H1 (cell line): ENCODE data around the gene PRG3. TPM values are rescaled to one million over a fixed set of nuclear protein-coding genes. Genes with fewer than 3 reads are reported as not detected.

Experiments used
- CTCF ChIA-PET: fragments of 300-600 bp; sonication (Branson Sonifier 250); formaldehyde crosslinking; loops from one replicate; lab custom pipeline; 2021; ENCODE audit not compliant: partially characterized antibody; lab: Charles Lee
- POLR2A ChIA-PET: fragments of 300-600 bp; sonication (Branson Sonifier 250); formaldehyde crosslinking; loops from one replicate; lab custom pipeline; 2021; ENCODE audit warnings: inconsistent platforms; ENCODE audit not compliant: partially characterized antibody; lab: Charles Lee
- DNase-seq, 2 experiments: peaks; one replicate each; pipeline versions ENCODE4 v3.0.0 to v3.0.0-alpha.2; 2010 to 2022; ENCODE audit warnings: low spot score in 2 of 2, low read depth in 1 of 2, mixed read lengths in 1 of 2
- FAIRE-seq: peaks from 2 replicates; lab custom pipeline; 2011; peaks lifted over from hg19 to GRCh38; lab: Jason Lieb, UNC
- H2AFZ ChIP-seq: 2 replicates; pipeline ENCODE4 v1.8.1; 2012; ENCODE audit warnings: low read length, inconsistent platforms
- H2AK5ac ChIP-seq: 2 replicates; pipeline ENCODE4 v1.6.1; 2013; ENCODE audit warnings: low read depth, low read length
- H2BK120ac ChIP-seq: replicated peaks from 2 replicates; pipeline ENCODE3; 2013; ENCODE audit warnings: low read depth, low read length, inconsistent platforms
- H2BK12ac ChIP-seq: 2 replicates; pipeline ENCODE4 v1.6.1; 2013; ENCODE audit warnings: low read depth, low read length
- H2BK15ac ChIP-seq: 2 replicates; pipeline ENCODE4 v1.6.1; 2013; ENCODE audit warnings: low read length
- H2BK20ac ChIP-seq: 2 replicates; pipeline ENCODE4 v1.6.1; 2013; ENCODE audit warnings: low read length
- H2BK5ac ChIP-seq: 2 replicates; pipeline ENCODE4 v1.6.1; 2013; ENCODE audit warnings: low read depth, low read length
- H3K14ac ChIP-seq: 2 replicates; pipeline ENCODE4 v1.6.1; 2013; ENCODE audit warnings: inconsistent platforms; ENCODE audit not compliant: insufficient read length
- H3K18ac ChIP-seq: 2 replicates; pipeline ENCODE4 v1.6.1; 2013; ENCODE audit warnings: low read length; ENCODE audit errors: extremely low read depth
- H3K23ac ChIP-seq: 2 replicates; pipeline ENCODE4 v1.6.1; 2013; ENCODE audit warnings: inconsistent platforms; ENCODE audit not compliant: insufficient read length
- H3K23me2 ChIP-seq: 2 replicates; pipeline ENCODE4 v1.6.1; 2013; ENCODE audit warnings: low read depth, low read length
- H3K27ac ChIP-seq: 2 replicates; pipeline ENCODE4 v1.6.1; 2011; ENCODE audit warnings: low read depth, low read length, inconsistent platforms
- H3K27me3 ChIP-seq, 4 experiments: replicated peaks in 1 of 4; 1 replicate in 1 of 4; 2 replicates in 3 of 4; pipeline versions ENCODE4 v1.6.1 to v1.8.1; 2011 to 2013; ENCODE audit warnings: low read length in 3 of 4, mild to moderate bottlenecking in 3 of 4, inconsistent platforms in 2 of 4, mixed read lengths in 2 of 4, moderate library complexity in 1 of 4; ENCODE audit not compliant: control insufficient read depth in 3 of 4, insufficient read depth in 3 of 4; ENCODE audit errors: extremely low read depth in 1 of 4
- H3K36me3 ChIP-seq, 4 experiments: 2 replicates each; pipeline versions ENCODE4 v1.6.1 to v1.8.1; 2011 to 2013; ENCODE audit warnings: mild to moderate bottlenecking in 4 of 4, low read length in 3 of 4, moderate library complexity in 2 of 4, control low read depth in 1 of 4, inconsistent platforms in 1 of 4; ENCODE audit not compliant: insufficient read depth in 4 of 4, control insufficient read depth in 2 of 4
- H3K4ac ChIP-seq: replicated peaks from 2 replicates; pipeline ENCODE3; 2013; ENCODE audit warnings: low read length, low read depth, mixed read lengths, inconsistent platforms; ENCODE audit not compliant: insufficient read length
- H3K4me1 ChIP-seq, 4 experiments: replicated peaks in 1 of 4; 1 replicate in 1 of 4; 2 replicates in 3 of 4; pipeline versions ENCODE4 v1.6.1 to v1.8.1; 2011 to 2013; ENCODE audit warnings: low read length in 3 of 4, inconsistent platforms in 2 of 4, mixed read lengths in 1 of 4; ENCODE audit not compliant: insufficient read depth in 4 of 4, control insufficient read depth in 3 of 4
- H3K4me2 ChIP-seq, 2 experiments: 2 replicates each; pipeline versions ENCODE4 v1.6.1 to v1.8.1; 2011 to 2013; ENCODE audit warnings: low read depth in 2 of 2, low read length in 2 of 2, control low read depth in 1 of 2, inconsistent platforms in 1 of 2, mild to moderate bottlenecking in 1 of 2; ENCODE audit not compliant: insufficient read depth in 1 of 2
- H3K4me3 ChIP-seq, 4 experiments: fragments of 200-600, 300-600 bp in 1 of 4; sonication (generic), shearing (Covaris generic), sonication (Bioruptor Twin) in 1 of 4; 2 replicates each; pipeline versions ENCODE4 v1.5.1 to v1.8.1; 2011 to 2016; ENCODE audit warnings: low read length in 4 of 4, low read depth in 3 of 4, control low read depth in 2 of 4, inconsistent platforms in 2 of 4, mild to moderate bottlenecking in 2 of 4, mixed read lengths in 1 of 4, moderate library complexity in 1 of 4; ENCODE audit not compliant: insufficient read depth in 2 of 4; ENCODE audit errors: extremely low read depth in 1 of 4
- H3K56ac ChIP-seq: replicated peaks from 2 replicates; pipeline ENCODE3; 2013; ENCODE audit warnings: low read depth, mild to moderate bottlenecking, mixed read lengths, low read length, inconsistent platforms; ENCODE audit not compliant: insufficient read length
- H3K79me1 ChIP-seq: 2 replicates; pipeline ENCODE4 v1.6.1; 2013; ENCODE audit warnings: low read depth, low read length, control low read depth
- H3K79me2 ChIP-seq, 2 experiments: 2 replicates each; pipeline versions ENCODE4 v1.6.1 to v1.8.1; 2012 to 2013; ENCODE audit warnings: low read length in 2 of 2, mild to moderate bottlenecking in 2 of 2, inconsistent platforms in 1 of 2; ENCODE audit not compliant: insufficient read depth in 2 of 2, control insufficient read depth in 1 of 2
- H3K9ac ChIP-seq, 4 experiments: replicated peaks in 1 of 4; 1 replicate in 1 of 4; 2 replicates in 3 of 4; pipeline versions ENCODE4 v1.6.1 to v1.8.1; 2011 to 2013; ENCODE audit warnings: low read depth in 3 of 4, low read length in 3 of 4, control low read depth in 2 of 4, mild to moderate bottlenecking in 2 of 4, moderate library complexity in 2 of 4, inconsistent platforms in 1 of 4; ENCODE audit errors: extremely low read depth in 1 of 4
- H3K9me3 ChIP-seq, 2 experiments: 2 replicates each; pipeline versions ENCODE4 v1.6.1 to v1.8.1; 2012 to 2013; ENCODE audit warnings: mild to moderate bottlenecking in 2 of 2, moderate library complexity in 2 of 2, control low read depth in 1 of 2, inconsistent platforms in 1 of 2, low read depth in 1 of 2, low read length in 1 of 2, mixed read lengths in 1 of 2; ENCODE audit not compliant: insufficient read depth in 2 of 2
- H4K20me1 ChIP-seq, 2 experiments: replicated peaks in 1 of 2; 2 replicates each; pipeline versions ENCODE3 to v1.8.1; 2011 to 2013; ENCODE audit warnings: inconsistent platforms in 2 of 2, low read length in 2 of 2, mild to moderate bottlenecking in 1 of 2; ENCODE audit not compliant: insufficient read depth in 2 of 2, control insufficient read depth in 1 of 2
- H4K5ac ChIP-seq: 2 replicates; pipeline ENCODE4 v1.6.1; 2013; ENCODE audit warnings: low read length, low read depth, mixed read lengths, inconsistent platforms; ENCODE audit not compliant: insufficient read length
- H4K8ac ChIP-seq: 2 replicates; pipeline ENCODE4 v1.8.0; 2013; ENCODE audit warnings: mild to moderate bottlenecking, moderate library complexity, low read length, inconsistent platforms; ENCODE audit not compliant: insufficient read depth; ENCODE audit errors: extremely low read depth
- H4K91ac ChIP-seq: replicated peaks from 2 replicates; pipeline ENCODE3; 2013; ENCODE audit warnings: low read length, mixed read lengths, inconsistent platforms; ENCODE audit not compliant: insufficient read length
- E2F6 ChIP-seq: IDR thresholded peaks from 2 replicates; pipeline ENCODE4 v1.6.1; 2012; ENCODE audit warnings: inconsistent platforms
- GTF2F1 ChIP-seq: IDR thresholded peaks from 2 replicates; pipeline ENCODE4 v1.6.1; 2012; ENCODE audit warnings: low read depth, low read length, improper control_type of control experiment, borderline replicate concordance
- KDM1A ChIP-seq: fragments of 200-600, 300-600 bp; sonication (generic); IDR thresholded peaks from 2 replicates; pipeline ENCODE4 v1.7.1; 2016; ENCODE audit warnings: mild to moderate bottlenecking, low read length, borderline replicate concordance
- WGBS, 2 experiments: shearing (Covaris generic) in 1 of 2; methylation state at CpG; one replicate each; pipeline versions ENCODE4 v1.1.6 to v1.1.7; 2013 to 2015; ENCODE audit warnings: low lambda C conversion rate in 2 of 2, mixed read lengths in 2 of 2, inconsistent platforms in 1 of 2, low coverage in 1 of 2, missing lambda C conversion rate in 1 of 2; ENCODE audit not compliant: insufficient replicate concordance in 2 of 2, insufficient coverage in 1 of 2, insufficient read length in 1 of 2; ENCODE audit errors: extremely low coverage in 1 of 2, missing lambda C conversion rate in 1 of 2; 5-methylcytosine and 5-hydroxymethylcytosine counted together
- polyA plus RNA-seq, 7 experiments: library from polyadenylated mRNA; depleted of rRNA in 3 of 7; stranded (reverse) in 5 of 7; unstranded in 2 of 7; fragments of >200 nt in 5 of 7; fragments of 200-250 nt in 2 of 7; gene quantifications; 1 replicate in 5 of 7; 2 replicates in 1 of 7; 4 replicates in 1 of 7; pipeline versions ENCODE4 v1.2.1 to v1.2.3, GENCODE V29; 2011 to 2013; ENCODE audit warnings: missing spikeins in 2 of 7, mixed read lengths in 2 of 7
- total RNA-seq: library from RNA; stranded (reverse); fragmentation: NEBNext Ultra II Directional; extraction: Animal tissue kit (Norgen Biotek cat#: 25700); gene quantifications from 2 replicates; pipeline ENCODE4 v1.2.1, GENCODE V29; 2021

PRG3 gene
- total and polyA plus RNA-seq, 2 of the 8 experiments (the other 6 are each of a cell fraction or from before 2014, with no cell fraction given) = not detected

DNA sequence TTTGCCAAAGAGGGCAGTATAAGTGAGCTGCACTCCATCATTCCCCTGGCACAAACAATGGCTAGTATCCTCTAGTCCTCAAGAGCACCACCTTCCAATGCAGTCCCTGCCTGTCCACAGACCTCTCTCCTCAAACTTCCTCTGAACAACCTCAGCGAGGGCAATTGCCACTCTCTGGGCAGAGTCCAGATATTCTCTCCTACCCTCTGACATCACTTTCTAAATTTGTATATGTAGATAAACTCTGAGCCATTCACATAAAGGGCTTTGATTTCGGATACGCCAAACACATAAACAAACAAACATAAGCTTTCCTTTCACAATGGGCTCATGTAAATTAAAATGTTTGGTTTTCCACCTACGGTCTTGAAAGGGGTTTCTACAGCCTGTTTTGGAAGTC is 49.0 kb upstream of the PRG3 start:
- H3K4me3 ChIP-seq = no peak overlapping the region
- H4K20me1 ChIP-seq = no peaks in the 10 kb centered on the region
- no peaks in the 10 kb centered on the region for H3K9me3 ChIP-seq
- no peak overlapping the region for H3K27ac ChIP-seq
- no peak overlapping the region for H2BK12ac ChIP-seq
- H4K8ac ChIP-seq = no peak overlapping the region
- H4K5ac ChIP-seq = no peak overlapping the region
- no peak overlapping the region for H3K56ac ChIP-seq
- no peak overlapping the region for H2BK15ac ChIP-seq
- FAIRE-seq (no peak), DNase-seq (no peak)
- no peak overlapping the region for H2BK120ac ChIP-seq
- ChIA-PET CTCF (interaction anchor here (0.6 to 10.1 kb wide), 17 partner anchors 8 to 136 kb away, joined by 3 to 68 read pairs (median 4); no protein-coding TSS in a partner anchor), POLR2A (interaction anchor here (0.7 to 1.2 kb wide), 3 partner anchors 11 to 312 kb away, joined by 3 read pairs; partner anchors contain the start of genes SELENOH and TNKS1BP1)
- no peak overlapping the region for H3K9ac ChIP-seq
- H3K27me3 ChIP-seq = peaks cover 0 to 11% (median 5%) of the 10 kb centered on the region in 4 experiments; a peak in 5 of 7 replicates
- no peak overlapping the region for H2AK5ac ChIP-seq
- H2BK20ac ChIP-seq = no peak overlapping the region
- no peak overlapping the region for H3K4ac ChIP-seq
- H3K79me1 ChIP-seq = peaks cover 4% of the 10 kb centered on the region; the same call in 1 of the 2 replicates
- H3K4me2 ChIP-seq = no peak overlapping the region
- no peak overlapping the region for H2BK5ac ChIP-seq
- H3K18ac ChIP-seq = no peak overlapping the region
- no peak overlapping the region for H3K23ac ChIP-seq
- H2AFZ ChIP-seq = no peak overlapping the region
- H3K14ac ChIP-seq = no peak overlapping the region
- 75% methylated on average over 4 of the region's 4 CpGs; no CpG with 5 or more reads in 1 of the 2 experiments for WGBS, 2 experiments
- H3K4me1 ChIP-seq = peaks cover 0 to 19% (median 13%) of the 10 kb centered on the region in 4 experiments; a peak in 6 of 7 replicates
- H4K91ac ChIP-seq = no peak overlapping the region
- H3K79me2 ChIP-seq = no peaks in the 10 kb centered on the region
- TF ChIP-seq KDM1A (no peak), E2F6 (no peak), GTF2F1 (no peak)
- TF ChIP-seq, all 59 proteins: peak for 0
- Histone ChIP-seq H3K36me3 (peaks cover 0 to 8% (median 0%) of the 10 kb centered on the region in 4 experiments; a peak in 1 of 8 replicates), H3K23me2 (no peaks in the 10 kb centered on the region; the same call in 1 of the 2 replicates)
